Lung (tissue), 12 donors: Measurements from ENCODE around the gene TMEM121B. TPM values are rescaled to one million over a fixed set of nuclear protein-coding genes. Genes with fewer than 3 reads are reported as not detected.
"Not testable (repeated sequence)": the region's sequence is repeated elsewhere in the genome, so short reads cannot be mapped to it uniquely, and the experiment has no call there.

ENCODE experiments used
- ATAC-seq: fragments of 200-7000 bp; cut with Tn5 transposase; one replicate; pipeline ENCODE4 v1.9.1; 2020; ENCODE audit warnings: moderate number of reproducible peaks; ENCODE audit not compliant: insufficient read depth, low FRiP score
- DNase-seq, 3 donors: peaks; one replicate each; pipeline ENCODE4 v3.0.0-alpha.2; 2013 to 2017
- H3K27ac ChIP-seq, 2 donors: one replicate each; pipeline ENCODE4 v1.5.1; 2013; ENCODE audit warnings: mild to moderate bottlenecking in 2 of 2, moderate library complexity in 2 of 2, control low read depth in 1 of 2, inconsistent platforms in 1 of 2, low read depth in 1 of 2, low read length in 1 of 2
- H3K27me3 ChIP-seq, 3 donors: one replicate each; pipeline ENCODE4 v1.5.1; 2013; ENCODE audit warnings: low read length in 2 of 3; ENCODE audit not compliant: control insufficient read depth in 3 of 3, insufficient read depth in 3 of 3
- H3K36me3 ChIP-seq, 4 donors: one replicate each; pipeline ENCODE4 v1.5.1; 2013; ENCODE audit warnings: low read length in 4 of 4, mild to moderate bottlenecking in 1 of 4, moderate library complexity in 1 of 4; ENCODE audit not compliant: control insufficient read depth in 4 of 4, insufficient read depth in 4 of 4
- H3K4me1 ChIP-seq, 5 donors: one replicate each; pipeline ENCODE4 v1.5.1; 2013; ENCODE audit warnings: low read length in 5 of 5, mild to moderate bottlenecking in 2 of 5, moderate library complexity in 1 of 5; ENCODE audit not compliant: control insufficient read depth in 5 of 5, insufficient read depth in 5 of 5
- H3K4me3 ChIP-seq: one replicate; pipeline ENCODE4 v1.5.1; 2013; ENCODE audit warnings: mild to moderate bottlenecking, control low read depth, moderate library complexity
- H3K9ac ChIP-seq, 2 donors: one replicate each; pipeline ENCODE4 v1.5.1; 2013; ENCODE audit warnings: low read length in 2 of 2, control low read depth in 1 of 2; ENCODE audit not compliant: insufficient read depth in 1 of 2
- H3K9me3 ChIP-seq, 4 donors: one replicate each; pipeline ENCODE4 v1.5.1; 2013; ENCODE audit warnings: low read length in 3 of 4, mild to moderate bottlenecking in 1 of 4, moderate library complexity in 1 of 4; ENCODE audit not compliant: control insufficient read depth in 4 of 4, insufficient read depth in 3 of 4
- CTCF ChIP-seq: IDR thresholded peaks from 2 replicates; pipeline ENCODE4 v1.5.1; 2012; ENCODE audit warnings: mild to moderate bottlenecking; ENCODE audit errors: control extremely low read depth, extremely low read depth
- WGBS, 2 donors: extraction: QIAGEN DNeasy Blood & Tissue Kit; methylation state at CpG; one replicate each; pipeline ENCODE4 v1.1.7; 2013; 5-methylcytosine and 5-hydroxymethylcytosine counted together
- polyA plus RNA-seq, 2 donors: library from polyadenylated mRNA; stranded (reverse); fragments of 200-250 nt; gene quantifications; one replicate each; pipeline ENCODE4 v1.2.1, GENCODE V29; 2013
- total RNA-seq, 2 donors: library from RNA; depleted of rRNA in 1 of 2; stranded (reverse); fragments of >200 nt in 1 of 2; gene quantifications; one replicate each; pipeline ENCODE4 v1.2.1, GENCODE V29; 2014 to 2021
- donor health status: control.
- donor health status: control.
- donor health status: Bipolar disorder and iron deficiency.
- donor health status: healthy.
- donor health status: DM: yes; HTN: yes; CAD: no.

Gene TMEM121B
- total and polyA plus RNA-seq, 4 donors: 0.26 to 1.4 (median 0.56) TPM

GRCh38 chr22:17149076-17149815, 28.1 kb upstream of the TMEM121B start:
- DNase-seq: no peak
- H3K4me1 ChIP-seq: peaks cover 0 to 6% (median 0%) of the 10 kb centered on the region in 5 donors
- peaks cover 0 to 15% (median 1%) of the 10 kb centered on the region in 4 donors for H3K36me3 ChIP-seq
- H3K9me3 ChIP-seq: no peaks in the 10 kb centered on the region
- no peak overlapping the region for H3K4me3 ChIP-seq
- ATAC-seq: no peak
- H3K27ac ChIP-seq: no peak overlapping the region
- H3K27me3 ChIP-seq: no peaks in the 10 kb centered on the region
- no peak for TF ChIP-seq CTCF
- 71 to 84% methylated on average over 9 of the region's 9 CpGs for WGBS, 2 donors
- no peak overlapping the region for H3K9ac ChIP-seq

DNA sequence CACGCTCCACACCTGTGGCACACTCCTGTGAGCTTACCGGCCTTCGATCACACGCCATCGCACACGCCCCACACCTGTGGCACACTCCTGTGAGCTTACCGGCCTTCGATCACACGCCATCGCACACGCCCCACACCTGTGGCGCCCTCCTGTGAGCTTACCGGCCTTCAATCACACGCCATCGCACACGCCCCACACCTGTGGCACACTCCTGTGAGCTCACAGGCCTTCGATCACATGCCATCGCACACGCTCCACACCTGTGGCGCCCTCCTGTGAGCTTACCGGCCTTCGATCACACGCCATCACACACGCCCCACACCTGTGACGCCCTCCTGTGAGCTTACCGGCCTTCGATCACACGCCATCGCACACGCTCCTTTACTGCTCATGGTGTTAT, 26.3 kb upstream of the TMEM121B start:
- H3K9me3 ChIP-seq, H3K9ac ChIP-seq, ATAC-seq, H3K27me3 ChIP-seq, H3K4me3 ChIP-seq, H3K27ac ChIP-seq, H3K4me1 ChIP-seq, DNase-seq: not testable (repeated sequence)
- peaks cover 0 to 27% (median 3%) of the 10 kb centered on the region in 4 donors for H3K36me3 ChIP-seq
- WGBS, 2 donors: 98 to 99% methylated on average over 30 of the region's 30 CpGs

- Histone ChIP-seq H3K9me3 (no peaks in the 10 kb centered on the region), H3K27ac (no peak overlapping the region), H3K4me3 (no peak overlapping the region), H3K9ac (no peak overlapping the region), H3K36me3 (peaks cover 3 to 42% (median 5%) of the 10 kb centered on the region in 4 donors), H3K27me3 (no peaks in the 10 kb centered on the region), H3K4me1 (peaks cover 0 to 11% (median 0%) of the 10 kb centered on the region in 5 donors)
- no peak for TF ChIP-seq CTCF
- 82 to 85% methylated on average over 8 of the region's 8 CpGs for WGBS, 2 donors
- no peak for ATAC-seq
- DNase-seq: no peak
Measured at GRCh38 chr22:17145021-17145680, 24.0 kb upstream of the TMEM121B start.

- H3K4me3 ChIP-seq: no peak overlapping the region
- no peak overlapping the region for H3K9ac ChIP-seq
- 93 to 97% methylated on average over 8 of the region's 8 CpGs for WGBS, 2 donors
- no peaks in the 10 kb centered on the region for H3K9me3 ChIP-seq
- ATAC-seq (no peak), DNase-seq (no peak)
- no peak overlapping the region for H3K27ac ChIP-seq
- no peak for TF ChIP-seq CTCF
- H3K36me3 ChIP-seq: peaks cover 3 to 43% (median 8%) of the 10 kb centered on the region in 4 donors
- peaks cover 0 to 11% (median 0%) of the 10 kb centered on the region in 5 donors for H3K4me1 ChIP-seq
- H3K27me3 ChIP-seq: no peaks in the 10 kb centered on the region
Measured at GRCh38 chr22:17143826-17144225, 22.7 kb upstream of the TMEM121B start.
